H1 (cell line): ENCODE data around the gene GLS. TPM values are rescaled to one million over a fixed set of nuclear protein-coding genes. Genes with fewer than 3 reads are reported as not detected.

Source experiments
- CTCF ChIA-PET: fragments of 300-600 bp; sonication (Branson Sonifier 250); formaldehyde crosslinking; loops from one replicate; lab custom pipeline; 2021; ENCODE audit not compliant: partially characterized antibody; lab: Charles Lee
- POLR2A ChIA-PET: fragments of 300-600 bp; sonication (Branson Sonifier 250); formaldehyde crosslinking; loops from one replicate; lab custom pipeline; 2021; ENCODE audit warnings: inconsistent platforms; ENCODE audit not compliant: partially characterized antibody; lab: Charles Lee
- DNase-seq, 2 experiments: peaks; one replicate each; pipeline versions ENCODE4 v3.0.0 to v3.0.0-alpha.2; 2010 to 2022; ENCODE audit warnings: low spot score in 2 of 2, low read depth in 1 of 2, mixed read lengths in 1 of 2
- FAIRE-seq: peaks from 2 replicates; lab custom pipeline; 2011; peaks lifted over from hg19 to GRCh38; lab: Jason Lieb, UNC
- H2AFZ ChIP-seq: 2 replicates; pipeline ENCODE4 v1.8.1; 2012; ENCODE audit warnings: low read length, inconsistent platforms
- H2AK5ac ChIP-seq: 2 replicates; pipeline ENCODE4 v1.6.1; 2013; ENCODE audit warnings: low read depth, low read length
- H2BK120ac ChIP-seq: replicated peaks from 2 replicates; pipeline ENCODE3; 2013; ENCODE audit warnings: low read depth, low read length, inconsistent platforms
- H2BK12ac ChIP-seq: 2 replicates; pipeline ENCODE4 v1.6.1; 2013; ENCODE audit warnings: low read depth, low read length
- H2BK15ac ChIP-seq: 2 replicates; pipeline ENCODE4 v1.6.1; 2013; ENCODE audit warnings: low read length
- H2BK20ac ChIP-seq: 2 replicates; pipeline ENCODE4 v1.6.1; 2013; ENCODE audit warnings: low read length
- H2BK5ac ChIP-seq: 2 replicates; pipeline ENCODE4 v1.6.1; 2013; ENCODE audit warnings: low read depth, low read length
- H3K14ac ChIP-seq: 2 replicates; pipeline ENCODE4 v1.6.1; 2013; ENCODE audit warnings: inconsistent platforms; ENCODE audit not compliant: insufficient read length
- H3K18ac ChIP-seq: 2 replicates; pipeline ENCODE4 v1.6.1; 2013; ENCODE audit warnings: low read length; ENCODE audit errors: extremely low read depth
- H3K23ac ChIP-seq: 2 replicates; pipeline ENCODE4 v1.6.1; 2013; ENCODE audit warnings: inconsistent platforms; ENCODE audit not compliant: insufficient read length
- H3K23me2 ChIP-seq: 2 replicates; pipeline ENCODE4 v1.6.1; 2013; ENCODE audit warnings: low read depth, low read length
- H3K27ac ChIP-seq: 2 replicates; pipeline ENCODE4 v1.6.1; 2011; ENCODE audit warnings: low read depth, low read length, inconsistent platforms
- H3K27me3 ChIP-seq, 4 experiments: replicated peaks in 1 of 4; 1 replicate in 1 of 4; 2 replicates in 3 of 4; pipeline versions ENCODE4 v1.6.1 to v1.8.1; 2011 to 2013; ENCODE audit warnings: low read length in 3 of 4, mild to moderate bottlenecking in 3 of 4, inconsistent platforms in 2 of 4, mixed read lengths in 2 of 4, moderate library complexity in 1 of 4; ENCODE audit not compliant: control insufficient read depth in 3 of 4, insufficient read depth in 3 of 4; ENCODE audit errors: extremely low read depth in 1 of 4
- H3K36me3 ChIP-seq, 4 experiments: 2 replicates each; pipeline versions ENCODE4 v1.6.1 to v1.8.1; 2011 to 2013; ENCODE audit warnings: mild to moderate bottlenecking in 4 of 4, low read length in 3 of 4, moderate library complexity in 2 of 4, control low read depth in 1 of 4, inconsistent platforms in 1 of 4; ENCODE audit not compliant: insufficient read depth in 4 of 4, control insufficient read depth in 2 of 4
- H3K4ac ChIP-seq: replicated peaks from 2 replicates; pipeline ENCODE3; 2013; ENCODE audit warnings: low read length, low read depth, mixed read lengths, inconsistent platforms; ENCODE audit not compliant: insufficient read length
- H3K4me1 ChIP-seq, 4 experiments: replicated peaks in 1 of 4; 1 replicate in 1 of 4; 2 replicates in 3 of 4; pipeline versions ENCODE4 v1.6.1 to v1.8.1; 2011 to 2013; ENCODE audit warnings: low read length in 3 of 4, inconsistent platforms in 2 of 4, mixed read lengths in 1 of 4; ENCODE audit not compliant: insufficient read depth in 4 of 4, control insufficient read depth in 3 of 4
- H3K4me2 ChIP-seq, 2 experiments: 2 replicates each; pipeline versions ENCODE4 v1.6.1 to v1.8.1; 2011 to 2013; ENCODE audit warnings: low read depth in 2 of 2, low read length in 2 of 2, control low read depth in 1 of 2, inconsistent platforms in 1 of 2, mild to moderate bottlenecking in 1 of 2; ENCODE audit not compliant: insufficient read depth in 1 of 2
- H3K4me3 ChIP-seq, 4 experiments: fragments of 200-600, 300-600 bp in 1 of 4; sonication (generic), shearing (Covaris generic), sonication (Bioruptor Twin) in 1 of 4; 2 replicates each; pipeline versions ENCODE4 v1.5.1 to v1.8.1; 2011 to 2016; ENCODE audit warnings: low read length in 4 of 4, low read depth in 3 of 4, control low read depth in 2 of 4, inconsistent platforms in 2 of 4, mild to moderate bottlenecking in 2 of 4, mixed read lengths in 1 of 4, moderate library complexity in 1 of 4; ENCODE audit not compliant: insufficient read depth in 2 of 4; ENCODE audit errors: extremely low read depth in 1 of 4
- H3K56ac ChIP-seq: replicated peaks from 2 replicates; pipeline ENCODE3; 2013; ENCODE audit warnings: low read depth, mild to moderate bottlenecking, mixed read lengths, low read length, inconsistent platforms; ENCODE audit not compliant: insufficient read length
- H3K79me1 ChIP-seq: 2 replicates; pipeline ENCODE4 v1.6.1; 2013; ENCODE audit warnings: low read depth, low read length, control low read depth
- H3K79me2 ChIP-seq, 2 experiments: 2 replicates each; pipeline versions ENCODE4 v1.6.1 to v1.8.1; 2012 to 2013; ENCODE audit warnings: low read length in 2 of 2, mild to moderate bottlenecking in 2 of 2, inconsistent platforms in 1 of 2; ENCODE audit not compliant: insufficient read depth in 2 of 2, control insufficient read depth in 1 of 2
- H3K9ac ChIP-seq, 4 experiments: replicated peaks in 1 of 4; 1 replicate in 1 of 4; 2 replicates in 3 of 4; pipeline versions ENCODE4 v1.6.1 to v1.8.1; 2011 to 2013; ENCODE audit warnings: low read depth in 3 of 4, low read length in 3 of 4, control low read depth in 2 of 4, mild to moderate bottlenecking in 2 of 4, moderate library complexity in 2 of 4, inconsistent platforms in 1 of 4; ENCODE audit errors: extremely low read depth in 1 of 4
- H3K9me3 ChIP-seq, 2 experiments: 2 replicates each; pipeline versions ENCODE4 v1.6.1 to v1.8.1; 2012 to 2013; ENCODE audit warnings: mild to moderate bottlenecking in 2 of 2, moderate library complexity in 2 of 2, control low read depth in 1 of 2, inconsistent platforms in 1 of 2, low read depth in 1 of 2, low read length in 1 of 2, mixed read lengths in 1 of 2; ENCODE audit not compliant: insufficient read depth in 2 of 2
- H4K20me1 ChIP-seq, 2 experiments: replicated peaks in 1 of 2; 2 replicates each; pipeline versions ENCODE3 to v1.8.1; 2011 to 2013; ENCODE audit warnings: inconsistent platforms in 2 of 2, low read length in 2 of 2, mild to moderate bottlenecking in 1 of 2; ENCODE audit not compliant: insufficient read depth in 2 of 2, control insufficient read depth in 1 of 2
- H4K5ac ChIP-seq: 2 replicates; pipeline ENCODE4 v1.6.1; 2013; ENCODE audit warnings: low read length, low read depth, mixed read lengths, inconsistent platforms; ENCODE audit not compliant: insufficient read length
- H4K8ac ChIP-seq: 2 replicates; pipeline ENCODE4 v1.8.0; 2013; ENCODE audit warnings: mild to moderate bottlenecking, moderate library complexity, low read length, inconsistent platforms; ENCODE audit not compliant: insufficient read depth; ENCODE audit errors: extremely low read depth
- H4K91ac ChIP-seq: replicated peaks from 2 replicates; pipeline ENCODE3; 2013; ENCODE audit warnings: low read length, mixed read lengths, inconsistent platforms; ENCODE audit not compliant: insufficient read length
- BRCA1 ChIP-seq: IDR thresholded peaks from 2 replicates; pipeline ENCODE4 v1.6.1; 2012; ENCODE audit warnings: low read depth, low read length, improper control_type of control experiment
- CEBPB ChIP-seq: IDR thresholded peaks from 2 replicates; pipeline ENCODE4 v1.6.1; 2012; ENCODE audit warnings: low read depth, low read length
- CHD1 ChIP-seq: IDR thresholded peaks from 2 replicates; pipeline ENCODE4 v1.6.1; 2012; ENCODE audit warnings: low read depth, low read length, improper control_type of control experiment
- EGR1 ChIP-seq: IDR thresholded peaks from 2 replicates; pipeline ENCODE4 v1.6.1; 2011; ENCODE audit warnings: low read depth, low read length, borderline replicate concordance
- GTF2F1 ChIP-seq: IDR thresholded peaks from 2 replicates; pipeline ENCODE4 v1.6.1; 2012; ENCODE audit warnings: low read depth, low read length, improper control_type of control experiment, borderline replicate concordance
- HDAC2 ChIP-seq, 2 experiments: fragments of 300-600 bp in 1 of 2; sonication (generic) in 1 of 2; IDR thresholded peaks; 2 replicates each; pipeline ENCODE4 v1.6.1; 2011 to 2012; ENCODE audit warnings: low read depth in 2 of 2, low read length in 2 of 2, mild to moderate bottlenecking in 2 of 2, moderate library complexity in 2 of 2, borderline replicate concordance in 1 of 2, inconsistent platforms in 1 of 2
- JUN ChIP-seq: IDR thresholded peaks from 2 replicates; pipeline ENCODE4 v1.6.1; 2011; ENCODE audit warnings: low read depth, mild to moderate bottlenecking, improper control_type of control experiment, low read length
- PHF8 ChIP-seq: fragments of 200-600 bp; sonication (generic); conservative IDR thresholded peaks from 2 replicates; pipeline ENCODE4 v1.7.1; 2012; ENCODE audit warnings: low read depth, mild to moderate bottlenecking, inconsistent platforms, low read length, moderate library complexity
- POLR2AphosphoS5 ChIP-seq: IDR thresholded peaks from 2 replicates; pipeline ENCODE4 v1.6.1; 2011; ENCODE audit warnings: low read depth, low read length
- RAD21 ChIP-seq, 2 experiments: IDR thresholded peaks in 1 of 2; conservative IDR thresholded peaks in 1 of 2; 2 replicates each; pipeline ENCODE4 v1.6.1; 2011; ENCODE audit warnings: low read depth in 2 of 2, low read length in 2 of 2, improper control_type of control experiment in 1 of 2, inconsistent platforms in 1 of 2, mild to moderate bottlenecking in 1 of 2, moderate library complexity in 1 of 2
- RBBP5 ChIP-seq: IDR thresholded peaks from 2 replicates; pipeline ENCODE4 v1.7.1; 2012; ENCODE audit warnings: low read depth, mild to moderate bottlenecking, inconsistent platforms, low read length, moderate library complexity, borderline replicate concordance
- SIRT6 ChIP-seq: IDR thresholded peaks from one replicate; pipeline ENCODE4 v1.7.1; 2012; ENCODE audit warnings: low read length, inconsistent platforms
- SP2 ChIP-seq: IDR thresholded peaks from 2 replicates; pipeline ENCODE4 v1.6.1; 2012; ENCODE audit warnings: mild to moderate bottlenecking, low read length, inconsistent platforms
- TAF7 ChIP-seq: optimal IDR thresholded peaks from 2 replicates; pipeline ENCODE3; 2011; ENCODE audit warnings: low read depth, mild to moderate bottlenecking, inconsistent platforms, low read length, moderate library complexity, borderline replicate concordance
- YY1 ChIP-seq: IDR thresholded peaks from 2 replicates; pipeline ENCODE4 v1.6.1; 2011; ENCODE audit warnings: low read depth, mild to moderate bottlenecking, low read length
- polyA plus RNA-seq, 7 experiments: library from polyadenylated mRNA; depleted of rRNA in 3 of 7; stranded (reverse) in 5 of 7; unstranded in 2 of 7; fragments of >200 nt in 5 of 7; fragments of 200-250 nt in 2 of 7; gene quantifications; 1 replicate in 5 of 7; 2 replicates in 1 of 7; 4 replicates in 1 of 7; pipeline versions ENCODE4 v1.2.1 to v1.2.3, GENCODE V29; 2011 to 2013; ENCODE audit warnings: missing spikeins in 2 of 7, mixed read lengths in 2 of 7
- total RNA-seq: library from RNA; stranded (reverse); fragmentation: NEBNext Ultra II Directional; extraction: Animal tissue kit (Norgen Biotek cat#: 25700); gene quantifications from 2 replicates; pipeline ENCODE4 v1.2.1, GENCODE V29; 2021
- TF ChIP-seq, protein P1 (sequence below): IDR thresholded peaks from 2 replicates; pipeline ENCODE4 v1.6.1; 2012; ENCODE audit warnings: inconsistent platforms

GLS gene
- total and polyA plus RNA-seq, 2 of the 8 experiments (the other 6 are each of a cell fraction or from before 2014, with no cell fraction given) = 15.7 to 89.8 TPM

DNA sequence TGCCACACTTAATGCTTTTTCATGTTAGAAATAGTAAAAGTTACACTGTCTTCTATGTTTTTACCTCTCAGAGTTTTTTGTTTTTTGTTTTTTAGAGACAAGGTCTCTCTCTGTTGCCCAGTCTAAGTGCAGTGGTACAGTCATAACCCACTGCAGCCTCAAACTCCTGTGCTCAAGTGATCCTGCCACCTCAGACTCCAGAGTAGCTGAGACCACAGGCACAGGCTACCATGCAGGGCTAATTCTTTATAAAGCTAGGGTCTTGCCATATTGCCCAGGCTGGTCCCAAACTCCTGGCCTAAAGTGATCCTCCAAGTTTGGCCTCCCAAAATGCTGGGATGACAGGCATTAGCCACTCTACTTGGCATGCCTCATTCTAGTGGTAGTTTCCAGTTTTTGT is 33.1 kb downstream of the GLS start:
- POLR2A ChIA-PET = no interaction called here
- TF ChIP-seq CHD1 = no peak
- TF ChIP-seq POLR2AphosphoS5 = no peak
- TF ChIP-seq YY1 = no peak
- TF ChIP-seq JUN = no peak
- no peak for TF ChIP-seq RBBP5
- no peak for TF ChIP-seq SIRT6
- TF ChIP-seq SP2 = no peak
- TF ChIP-seq BRCA1 = no peak
- TF ChIP-seq, protein P1, sequence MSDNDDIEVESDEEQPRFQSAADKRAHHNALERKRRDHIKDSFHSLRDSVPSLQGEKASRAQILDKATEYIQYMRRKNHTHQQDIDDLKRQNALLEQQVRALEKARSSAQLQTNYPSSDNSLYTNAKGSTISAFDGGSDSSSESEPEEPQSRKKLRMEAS = no peak
- TF ChIP-seq RAD21 (IDR thresholded peaks at IDR 0.05 in 1 of 2, conservative IDR thresholded peaks at IDR 0.05 in 1 of 2; ENCODE audit: low read depth in 2 of 2, low read length in 2 of 2) = no peak
- TF ChIP-seq GTF2F1 = no peak
- TF ChIP-seq TAF7 = no peak
- TF ChIP-seq PHF8 = no peak
- no peak for TF ChIP-seq HDAC2 (IDR thresholded peaks at IDR 0.05; ENCODE audit: borderline replicate concordance in 1 of 2, low read depth in 2 of 2, low read length in 2 of 2)
- no peak for TF ChIP-seq EGR1
- no peak for TF ChIP-seq CEBPB

More for the DNA sequence above, 33.1 kb downstream of the GLS start:
- no peak overlapping the region for H3K18ac ChIP-seq
- no peak overlapping the region for H2BK15ac ChIP-seq
- CTCF ChIA-PET = interaction anchor here (0.7 kb wide), 1 partner anchor 81 kb away, joined by 3 read pairs; no protein-coding TSS in a partner anchor
- no peaks in the 10 kb centered on the region for H3K27me3 ChIP-seq
- no peak overlapping the region for H3K14ac ChIP-seq
- no peaks in the 10 kb centered on the region for H3K23me2 ChIP-seq
- no peak overlapping the region for H4K5ac ChIP-seq
- H3K9me3 ChIP-seq = no peaks in the 10 kb centered on the region
- peaks cover 0 to 40% (median 14%) of the 10 kb centered on the region in 4 experiments; a peak in 3 of 8 replicates for H3K36me3 ChIP-seq
- DNase-seq = no peak
- H4K20me1 ChIP-seq = no peaks in the 10 kb centered on the region
- H3K79me2 ChIP-seq = no peaks in the 10 kb centered on the region
- H2BK20ac ChIP-seq = no peak overlapping the region
- no peak overlapping the region for H2AFZ ChIP-seq
- FAIRE-seq = no peak
- H4K91ac ChIP-seq = no peak overlapping the region
- no peak overlapping the region for H3K56ac ChIP-seq
- H3K79me1 ChIP-seq = no peaks in the 10 kb centered on the region
- H3K9ac ChIP-seq = no peak overlapping the region
- H2BK5ac ChIP-seq = no peak overlapping the region
- no peak overlapping the region for H2BK12ac ChIP-seq
- H3K4me3 ChIP-seq = no peak overlapping the region
- H3K23ac ChIP-seq = no peak overlapping the region
- no peaks in the 10 kb centered on the region for H3K4me1 ChIP-seq
- H2AK5ac ChIP-seq = no peak overlapping the region
- H4K8ac ChIP-seq = no peak overlapping the region
- no peak overlapping the region for H2BK120ac ChIP-seq
- H3K27ac ChIP-seq = no peak overlapping the region
- no peak overlapping the region for H3K4me2 ChIP-seq
- no peak overlapping the region for H3K4ac ChIP-seq
